H1 (cell line): ENCODE data around the gene EHD4. TPM values are rescaled to one million over a fixed set of nuclear protein-coding genes. Genes with fewer than 3 reads are reported as not detected.

Source experiments
- CHD1 ChIP-seq: IDR thresholded peaks from 2 replicates; pipeline ENCODE4 v1.6.1; 2012; ENCODE audit warnings: low read depth, low read length, improper control_type of control experiment
- NANOG ChIP-seq: IDR thresholded peaks from 2 replicates; pipeline ENCODE4 v1.6.1; 2011; ENCODE audit warnings: low read length, low read depth, mild to moderate bottlenecking, inconsistent platforms; ENCODE audit not compliant: insufficient read depth, poor library complexity, severe bottlenecking
- POLR2AphosphoS5 ChIP-seq: IDR thresholded peaks from 2 replicates; pipeline ENCODE4 v1.6.1; 2011; ENCODE audit warnings: low read depth, low read length
- TAF1 ChIP-seq: IDR thresholded peaks from 2 replicates; pipeline ENCODE4 v1.6.1; 2011; ENCODE audit warnings: mild to moderate bottlenecking, low read depth, low read length
- TAF7 ChIP-seq: optimal IDR thresholded peaks from 2 replicates; pipeline ENCODE3; 2011; ENCODE audit warnings: low read depth, mild to moderate bottlenecking, inconsistent platforms, low read length, moderate library complexity, borderline replicate concordance
- ZNF274 ChIP-seq: IDR thresholded peaks from 2 replicates; pipeline ENCODE4 v1.7.0; 2012; ENCODE audit warnings: low read length, borderline replicate concordance; ENCODE audit errors: extremely low read depth
- polyA plus RNA-seq, 7 experiments: library from polyadenylated mRNA; depleted of rRNA in 3 of 7; stranded (reverse) in 5 of 7; unstranded in 2 of 7; fragments of >200 nt in 5 of 7; fragments of 200-250 nt in 2 of 7; gene quantifications; 1 replicate in 5 of 7; 2 replicates in 1 of 7; 4 replicates in 1 of 7; pipeline versions ENCODE4 v1.2.1 to v1.2.3, GENCODE V29; 2011 to 2013; ENCODE audit warnings: missing spikeins in 2 of 7, mixed read lengths in 2 of 7
- total RNA-seq: library from RNA; stranded (reverse); fragmentation: NEBNext Ultra II Directional; extraction: Animal tissue kit (Norgen Biotek cat#: 25700); gene quantifications from 2 replicates; pipeline ENCODE4 v1.2.1, GENCODE V29; 2021

The EHD4 gene
- total and polyA plus RNA-seq, 2 of the 8 experiments (the other 6 are each of a cell fraction or from before 2014, with no cell fraction given), result 17.5 to 24.5 TPM

GRCh38 chr15:41876007-41876406 is 96.3 kb downstream of the EHD4 start (continued):
- no peak for TF ChIP-seq TAF1
- TF ChIP-seq CHD1, result no peak
- no peak for TF ChIP-seq TAF7
- no peak for TF ChIP-seq NANOG
- no peak for TF ChIP-seq ZNF274
- TF ChIP-seq POLR2AphosphoS5, result no peak
